ENCODE data around the gene TCEAL7. TPM values are rescaled to one million over a fixed set of nuclear protein-coding genes. Genes with fewer than 3 reads are reported as not detected.

The TCEAL7 gene
- total and polyA plus RNA-seq, 2 experiments from 2014 or later: 7.3 to 17.2 TPM

DNA sequence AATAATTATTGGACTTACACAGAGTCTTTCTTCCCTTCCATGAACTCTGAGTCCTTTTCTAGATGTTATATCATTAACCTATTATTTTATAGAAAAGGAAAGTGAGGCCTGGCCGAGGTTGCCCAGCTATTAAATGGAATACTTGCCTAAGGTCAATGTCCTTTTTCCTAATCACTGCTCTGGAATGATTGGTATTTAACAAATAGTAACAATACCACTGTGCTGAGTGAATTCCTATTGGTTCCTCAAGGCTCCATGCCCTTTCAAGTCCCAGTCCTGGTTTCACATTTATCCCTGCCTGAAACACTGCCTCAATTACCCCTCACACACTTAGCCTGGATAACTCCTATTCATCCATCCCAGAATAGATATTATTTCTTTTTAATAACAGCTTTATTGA lies 32.4 kb downstream of the TCEAL7 start:
- Histone ChIP-seq H3K79me2 (replicated peaks; ENCODE audit: insufficient read depth) (peaks cover 7% of the 10 kb centered on the region), H3K4me2 (no peak overlapping the region), H3K36me3 (ENCODE audit: insufficient read depth) (no peaks in the 10 kb centered on the region; the same call in 1 of the 2 replicates), H3K4me3 (no peak overlapping the region), H3K9me2 (ENCODE audit: insufficient read depth) (no peaks in the 10 kb centered on the region), H3K27ac (ENCODE audit: low read depth) (no peak overlapping the region; the same call in 1 of the 2 replicates), H2AFZ (no peak overlapping the region), H3F3A (replicated peaks; ENCODE audit: low read depth) (no peaks in the 10 kb centered on the region), H3K4me1 (ENCODE audit: insufficient read depth) (peaks cover 9% of the 10 kb centered on the region), H3K27me3 (ENCODE audit: insufficient read depth) (no peaks in the 10 kb centered on the region), H4K20me1 (replicated peaks; ENCODE audit: insufficient read depth) (no peaks in the 10 kb centered on the region)
- Mint-ChIP-seq H3K9me3 (no peaks in the 10 kb centered on the region; the same call in 2 of the 3 replicates), H3K4me3 (no peak overlapping the region), H3K27ac (peak overlapping the region; percentile 68; the same call in 1 of the 2 replicates), H3K36me3 (ENCODE audit: low read depth) (peaks cover 9% of the 10 kb centered on the region), H3K4me1 (peaks cover 23% of the 10 kb centered on the region), H3K27me3 (ENCODE audit: insufficient read depth, low read depth, poor library complexity) (no peaks in the 10 kb centered on the region)
- TF ChIP-seq CREB1 (CRISPR knock-in tag; IDR thresholded peaks at IDR 0.05; ENCODE audit: low read depth): no peak
- TF ChIP-seq, protein P1, sequence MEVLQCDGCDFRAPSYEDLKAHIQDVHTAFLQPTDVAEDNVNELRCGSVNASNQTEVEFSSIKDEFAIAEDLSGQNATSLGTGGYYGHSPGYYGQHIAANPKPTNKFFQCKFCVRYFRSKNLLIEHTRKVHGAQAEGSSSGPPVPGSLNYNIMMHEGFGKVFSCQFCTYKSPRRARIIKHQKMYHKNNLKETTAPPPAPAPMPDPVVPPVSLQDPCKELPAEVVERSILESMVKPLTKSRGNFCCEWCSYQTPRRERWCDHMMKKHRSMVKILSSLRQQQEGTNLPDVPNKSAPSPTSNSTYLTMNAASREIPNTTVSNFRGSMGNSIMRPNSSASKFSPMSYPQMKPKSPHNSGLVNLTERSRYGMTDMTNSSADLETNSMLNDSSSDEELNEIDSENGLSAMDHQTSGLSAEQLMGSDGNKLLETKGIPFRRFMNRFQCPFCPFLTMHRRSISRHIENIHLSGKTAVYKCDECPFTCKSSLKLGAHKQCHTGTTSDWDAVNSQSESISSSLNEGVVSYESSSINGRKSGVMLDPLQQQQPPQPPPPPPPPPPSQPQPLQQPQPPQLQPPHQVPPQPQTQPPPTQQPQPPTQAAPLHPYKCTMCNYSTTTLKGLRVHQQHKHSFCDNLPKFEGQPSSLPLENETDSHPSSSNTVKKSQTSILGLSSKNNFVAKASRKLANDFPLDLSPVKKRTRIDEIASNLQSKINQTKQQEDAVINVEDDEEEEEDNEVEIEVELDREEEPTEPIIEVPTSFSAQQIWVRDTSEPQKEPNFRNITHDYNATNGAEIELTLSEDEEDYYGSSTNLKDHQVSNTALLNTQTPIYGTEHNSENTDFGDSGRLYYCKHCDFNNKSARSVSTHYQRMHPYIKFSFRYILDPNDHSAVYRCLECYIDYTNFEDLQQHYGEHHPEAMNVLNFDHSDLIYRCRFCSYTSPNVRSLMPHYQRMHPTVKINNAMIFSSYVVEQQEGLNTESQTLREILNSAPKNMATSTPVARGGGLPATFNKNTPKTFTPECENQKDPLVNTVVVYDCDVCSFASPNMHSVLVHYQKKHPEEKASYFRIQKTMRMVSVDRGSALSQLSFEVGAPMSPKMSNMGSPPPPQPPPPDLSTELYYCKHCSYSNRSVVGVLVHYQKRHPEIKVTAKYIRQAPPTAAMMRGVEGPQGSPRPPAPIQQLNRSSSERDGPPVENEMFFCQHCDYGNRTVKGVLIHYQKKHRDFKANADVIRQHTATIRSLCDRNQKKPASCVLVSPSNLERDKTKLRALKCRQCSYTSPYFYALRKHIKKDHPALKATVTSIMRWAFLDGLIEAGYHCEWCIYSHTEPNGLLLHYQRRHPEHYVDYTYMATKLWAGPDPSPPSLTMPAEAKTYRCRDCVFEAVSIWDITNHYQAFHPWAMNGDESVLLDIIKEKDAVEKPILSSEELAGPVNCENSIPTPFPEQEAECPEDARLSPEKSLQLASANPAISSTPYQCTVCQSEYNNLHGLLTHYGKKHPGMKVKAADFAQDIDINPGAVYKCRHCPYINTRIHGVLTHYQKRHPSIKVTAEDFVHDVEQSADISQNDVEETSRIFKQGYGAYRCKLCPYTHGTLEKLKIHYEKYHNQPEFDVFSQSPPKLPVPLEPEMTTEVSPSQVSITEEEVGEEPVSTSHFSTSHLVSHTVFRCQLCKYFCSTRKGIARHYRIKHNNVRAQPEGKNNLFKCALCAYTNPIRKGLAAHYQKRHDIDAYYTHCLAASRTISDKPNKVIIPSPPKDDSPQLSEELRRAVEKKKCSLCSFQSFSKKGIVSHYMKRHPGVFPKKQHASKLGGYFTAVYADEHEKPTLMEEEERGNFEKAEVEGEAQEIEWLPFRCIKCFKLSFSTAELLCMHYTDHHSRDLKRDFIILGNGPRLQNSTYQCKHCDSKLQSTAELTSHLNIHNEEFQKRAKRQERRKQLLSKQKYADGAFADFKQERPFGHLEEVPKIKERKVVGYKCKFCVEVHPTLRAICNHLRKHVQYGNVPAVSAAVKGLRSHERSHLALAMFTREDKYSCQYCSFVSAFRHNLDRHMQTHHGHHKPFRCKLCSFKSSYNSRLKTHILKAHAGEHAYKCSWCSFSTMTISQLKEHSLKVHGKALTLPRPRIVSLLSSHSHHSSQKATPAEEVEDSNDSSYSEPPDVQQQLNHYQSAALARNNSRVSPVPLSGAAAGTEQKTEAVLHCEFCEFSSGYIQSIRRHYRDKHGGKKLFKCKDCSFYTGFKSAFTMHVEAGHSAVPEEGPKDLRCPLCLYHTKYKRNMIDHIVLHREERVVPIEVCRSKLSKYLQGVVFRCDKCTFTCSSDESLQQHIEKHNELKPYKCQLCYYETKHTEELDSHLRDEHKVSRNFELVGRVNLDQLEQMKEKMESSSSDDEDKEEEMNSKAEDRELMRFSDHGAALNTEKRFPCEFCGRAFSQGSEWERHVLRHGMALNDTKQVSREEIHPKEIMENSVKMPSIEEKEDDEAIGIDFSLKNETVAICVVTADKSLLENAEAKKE (CRISPR knock-in tag; IDR thresholded peaks at IDR 0.05): no peak
- TF ChIP-seq NANOG (IDR thresholded peaks at IDR 0.05; ENCODE audit: borderline replicate concordance): no peak
- no peak for TF ChIP-seq REST (IDR thresholded peaks at IDR 0.05; ENCODE audit: unreplicated experiment)
- no peak for TF ChIP-seq JUNB (IDR thresholded peaks at IDR 0.05; ENCODE audit: unreplicated experiment)
- ATAC-seq: peak; percentile 93
- DNase-seq (ENCODE audit: low spot score): peak; percentile 71

All from GM23338 (cell line).